ENCODE results near the gene PGAP1. TPM values are rescaled to one million over a fixed set of nuclear protein-coding genes. Genes with fewer than 3 reads are reported as not detected.

Gene PGAP1
- total RNA-seq, 1 experiment from 2014 or later: 29.4 TPM

DNA sequence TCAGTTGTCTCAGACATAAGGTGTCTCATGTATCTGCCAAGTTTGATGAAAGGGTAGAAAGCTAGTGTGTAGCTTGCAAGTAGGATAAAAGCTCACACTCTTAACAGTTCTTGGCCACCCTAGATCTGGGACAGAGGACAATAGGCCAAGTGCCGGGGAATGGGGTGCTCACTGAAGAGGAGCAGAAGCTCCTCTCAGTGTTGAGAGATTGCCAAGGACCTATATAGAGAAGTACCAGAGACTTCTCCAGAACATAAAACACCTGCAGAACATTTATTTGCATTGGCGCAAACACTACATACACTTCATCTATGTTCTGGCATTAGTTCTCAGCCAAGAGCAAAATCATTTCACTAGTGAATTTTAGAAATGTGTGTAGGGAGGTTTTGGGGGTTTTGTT is 124.1 kb downstream of the PGAP1 start (continued):
- TF ChIP-seq, protein P1, sequence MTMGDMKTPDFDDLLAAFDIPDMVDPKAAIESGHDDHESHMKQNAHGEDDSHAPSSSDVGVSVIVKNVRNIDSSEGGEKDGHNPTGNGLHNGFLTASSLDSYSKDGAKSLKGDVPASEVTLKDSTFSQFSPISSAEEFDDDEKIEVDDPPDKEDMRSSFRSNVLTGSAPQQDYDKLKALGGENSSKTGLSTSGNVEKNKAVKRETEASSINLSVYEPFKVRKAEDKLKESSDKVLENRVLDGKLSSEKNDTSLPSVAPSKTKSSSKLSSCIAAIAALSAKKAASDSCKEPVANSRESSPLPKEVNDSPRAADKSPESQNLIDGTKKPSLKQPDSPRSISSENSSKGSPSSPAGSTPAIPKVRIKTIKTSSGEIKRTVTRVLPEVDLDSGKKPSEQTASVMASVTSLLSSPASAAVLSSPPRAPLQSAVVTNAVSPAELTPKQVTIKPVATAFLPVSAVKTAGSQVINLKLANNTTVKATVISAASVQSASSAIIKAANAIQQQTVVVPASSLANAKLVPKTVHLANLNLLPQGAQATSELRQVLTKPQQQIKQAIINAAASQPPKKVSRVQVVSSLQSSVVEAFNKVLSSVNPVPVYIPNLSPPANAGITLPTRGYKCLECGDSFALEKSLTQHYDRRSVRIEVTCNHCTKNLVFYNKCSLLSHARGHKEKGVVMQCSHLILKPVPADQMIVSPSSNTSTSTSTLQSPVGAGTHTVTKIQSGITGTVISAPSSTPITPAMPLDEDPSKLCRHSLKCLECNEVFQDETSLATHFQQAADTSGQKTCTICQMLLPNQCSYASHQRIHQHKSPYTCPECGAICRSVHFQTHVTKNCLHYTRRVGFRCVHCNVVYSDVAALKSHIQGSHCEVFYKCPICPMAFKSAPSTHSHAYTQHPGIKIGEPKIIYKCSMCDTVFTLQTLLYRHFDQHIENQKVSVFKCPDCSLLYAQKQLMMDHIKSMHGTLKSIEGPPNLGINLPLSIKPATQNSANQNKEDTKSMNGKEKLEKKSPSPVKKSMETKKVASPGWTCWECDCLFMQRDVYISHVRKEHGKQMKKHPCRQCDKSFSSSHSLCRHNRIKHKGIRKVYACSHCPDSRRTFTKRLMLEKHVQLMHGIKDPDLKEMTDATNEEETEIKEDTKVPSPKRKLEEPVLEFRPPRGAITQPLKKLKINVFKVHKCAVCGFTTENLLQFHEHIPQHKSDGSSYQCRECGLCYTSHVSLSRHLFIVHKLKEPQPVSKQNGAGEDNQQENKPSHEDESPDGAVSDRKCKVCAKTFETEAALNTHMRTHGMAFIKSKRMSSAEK (CRISPR knock-in tag; IDR thresholded peaks at IDR 0.05; ENCODE audit: borderline replicate concordance): no peak
- no peak for TF ChIP-seq CBFB (CRISPR knock-in tag; IDR thresholded peaks at IDR 0.05; ENCODE audit: low read depth)
- TF ChIP-seq TP53 (CRISPR knock-in tag; IDR thresholded peaks at IDR 0.05): no peak
- no peak for TF ChIP-seq STAT6 (CRISPR knock-in tag; conservative IDR thresholded peaks at IDR 0.05; ENCODE audit: low read depth)

GRCh38 chr2:196801674-196802261 is 124.7 kb downstream of the PGAP1 start:
- H3K27me3 Mint-ChIP-seq (ENCODE audit: low read depth): peaks cover 28% of the 10 kb centered on the region
- DNase-seq (ENCODE audit: low spot score) (no peak), ATAC-seq (no peak)
- no peaks in the 10 kb centered on the region for H3K9me3 Mint-ChIP-seq
- H3K4me3 Mint-ChIP-seq: no peak overlapping the region
- 0 out of 2 replicates have a peak, but pooled peaks cover 2% of the 10 kb centered on the region for H3K4me1 Mint-ChIP-seq
- no peak for TF ChIP-seq HMGXB4 (CRISPR knock-in tag; IDR thresholded peaks at IDR 0.05)
- TF ChIP-seq ZBTB21 (CRISPR knock-in tag; IDR thresholded peaks at IDR 0.05; ENCODE audit: borderline replicate concordance): no peak
- TF ChIP-seq PREB (CRISPR knock-in tag; IDR thresholded peaks at IDR 0.05; ENCODE audit: borderline replicate concordance): no peak
- TF ChIP-seq, protein P2, sequence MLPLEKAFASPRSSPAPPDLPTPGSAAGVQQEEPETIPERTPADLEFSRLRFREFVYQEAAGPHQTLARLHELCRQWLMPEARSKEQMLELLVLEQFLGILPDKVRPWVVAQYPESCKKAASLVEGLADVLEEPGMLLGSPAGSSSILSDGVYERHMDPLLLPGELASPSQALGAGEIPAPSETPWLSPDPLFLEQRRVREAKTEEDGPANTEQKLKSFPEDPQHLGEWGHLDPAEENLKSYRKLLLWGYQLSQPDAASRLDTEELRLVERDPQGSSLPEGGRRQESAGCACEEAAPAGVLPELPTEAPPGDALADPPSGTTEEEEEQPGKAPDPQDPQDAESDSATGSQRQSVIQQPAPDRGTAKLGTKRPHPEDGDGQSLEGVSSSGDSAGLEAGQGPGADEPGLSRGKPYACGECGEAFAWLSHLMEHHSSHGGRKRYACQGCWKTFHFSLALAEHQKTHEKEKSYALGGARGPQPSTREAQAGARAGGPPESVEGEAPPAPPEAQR (CRISPR knock-in tag; IDR thresholded peaks at IDR 0.05): no peak
- no peak for TF ChIP-seq FOXP1 (CRISPR knock-in tag; IDR thresholded peaks at IDR 0.05; ENCODE audit: borderline replicate concordance)
- TF ChIP-seq ZNF416 (CRISPR knock-in tag; IDR thresholded peaks at IDR 0.05): no peak
- TF ChIP-seq ZNF121 (CRISPR knock-in tag; IDR thresholded peaks at IDR 0.05): no peak
- no peak for TF ChIP-seq GABPB1 (CRISPR knock-in tag; IDR thresholded peaks at IDR 0.05)
- TF ChIP-seq IRF2 (CRISPR knock-in tag; IDR thresholded peaks at IDR 0.05; ENCODE audit: borderline replicate concordance, low read depth): no peak
- TF ChIP-seq NR2C2 (CRISPR knock-in tag; IDR thresholded peaks at IDR 0.05): no peak
- TF ChIP-seq OVOL2 (CRISPR knock-in tag; IDR thresholded peaks at IDR 0.05; ENCODE audit: borderline replicate concordance): no peak
- TF ChIP-seq ZNF423 (CRISPR knock-in tag; IDR thresholded peaks at IDR 0.05): no peak
- TF ChIP-seq ZNF425 (CRISPR knock-in tag; conservative IDR thresholded peaks at IDR 0.05): no peak
- no peak for TF ChIP-seq ZNF138 (CRISPR knock-in tag; conservative IDR thresholded peaks at IDR 0.05)
- TF ChIP-seq FOXP4 (CRISPR knock-in tag; IDR thresholded peaks at IDR 0.05): no peak
- no peak for TF ChIP-seq ZNF263 (CRISPR knock-in tag; IDR thresholded peaks at IDR 0.05; ENCODE audit: low read depth)
- H3K36me3 Mint-ChIP-seq: peaks cover 8% of the 10 kb centered on the region
- ChIA-PET CTCF (no interaction called here), POLR2A (no interaction called here)
- no peak overlapping the region for H3K27ac Mint-ChIP-seq

All from WTC11 (cell line).